ENCODE data around the gene KRT36.
A peak's percentile ranks its signal among the peaks of the same experiment; 100 is the strongest.

Gene KRT36

DNA sequence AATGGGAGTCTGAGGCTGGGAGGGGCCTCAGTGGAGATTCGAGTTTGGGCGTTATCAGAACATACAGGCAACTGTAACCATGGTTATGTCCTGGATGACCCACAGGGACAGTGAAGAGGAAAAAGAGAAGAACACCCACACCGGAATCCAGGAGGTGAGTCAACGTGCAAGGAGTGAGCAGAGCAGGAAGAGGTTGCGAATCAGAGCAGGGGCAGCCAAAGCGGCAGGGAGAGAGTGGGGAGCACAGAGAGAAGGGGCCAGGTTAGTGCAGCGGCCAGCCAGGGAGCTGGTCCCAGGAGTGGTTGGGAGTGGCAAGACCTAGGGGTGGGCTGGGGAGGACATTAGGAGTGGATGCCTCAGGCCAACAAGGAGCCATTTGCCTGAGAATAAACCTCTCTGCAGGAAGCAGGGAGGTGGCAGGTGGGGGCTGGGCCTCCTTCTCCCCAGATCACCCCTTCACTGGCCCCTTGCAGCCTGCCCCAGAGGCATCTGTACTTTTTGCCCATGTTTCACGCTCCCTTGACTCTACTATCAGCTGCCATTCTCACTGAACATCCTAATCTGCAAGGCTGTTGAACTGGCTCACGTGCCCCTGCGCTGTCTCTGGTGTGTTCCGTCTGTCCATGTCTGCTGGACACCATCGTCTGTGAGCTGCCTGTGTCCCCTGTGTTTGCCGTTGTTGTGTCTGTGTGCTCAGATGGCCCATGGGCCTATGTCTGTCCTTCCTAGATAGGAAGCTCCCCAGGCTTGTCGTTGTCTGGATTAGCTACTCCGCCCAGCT, 10.6 kb upstream of the KRT36 start:
- TF ChIP-seq, protein P1, sequence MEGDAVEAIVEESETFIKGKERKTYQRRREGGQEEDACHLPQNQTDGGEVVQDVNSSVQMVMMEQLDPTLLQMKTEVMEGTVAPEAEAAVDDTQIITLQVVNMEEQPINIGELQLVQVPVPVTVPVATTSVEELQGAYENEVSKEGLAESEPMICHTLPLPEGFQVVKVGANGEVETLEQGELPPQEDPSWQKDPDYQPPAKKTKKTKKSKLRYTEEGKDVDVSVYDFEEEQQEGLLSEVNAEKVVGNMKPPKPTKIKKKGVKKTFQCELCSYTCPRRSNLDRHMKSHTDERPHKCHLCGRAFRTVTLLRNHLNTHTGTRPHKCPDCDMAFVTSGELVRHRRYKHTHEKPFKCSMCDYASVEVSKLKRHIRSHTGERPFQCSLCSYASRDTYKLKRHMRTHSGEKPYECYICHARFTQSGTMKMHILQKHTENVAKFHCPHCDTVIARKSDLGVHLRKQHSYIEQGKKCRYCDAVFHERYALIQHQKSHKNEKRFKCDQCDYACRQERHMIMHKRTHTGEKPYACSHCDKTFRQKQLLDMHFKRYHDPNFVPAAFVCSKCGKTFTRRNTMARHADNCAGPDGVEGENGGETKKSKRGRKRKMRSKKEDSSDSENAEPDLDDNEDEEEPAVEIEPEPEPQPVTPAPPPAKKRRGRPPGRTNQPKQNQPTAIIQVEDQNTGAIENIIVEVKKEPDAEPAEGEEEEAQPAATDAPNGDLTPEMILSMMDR (IDR thresholded peaks at IDR 0.05; ENCODE audit: borderline replicate concordance, insufficient read depth, low read depth, low read length): no peak
- no peak overlapping the region for H3K4me3 ChIP-seq (ENCODE audit: low read depth, low read length)

DNA sequence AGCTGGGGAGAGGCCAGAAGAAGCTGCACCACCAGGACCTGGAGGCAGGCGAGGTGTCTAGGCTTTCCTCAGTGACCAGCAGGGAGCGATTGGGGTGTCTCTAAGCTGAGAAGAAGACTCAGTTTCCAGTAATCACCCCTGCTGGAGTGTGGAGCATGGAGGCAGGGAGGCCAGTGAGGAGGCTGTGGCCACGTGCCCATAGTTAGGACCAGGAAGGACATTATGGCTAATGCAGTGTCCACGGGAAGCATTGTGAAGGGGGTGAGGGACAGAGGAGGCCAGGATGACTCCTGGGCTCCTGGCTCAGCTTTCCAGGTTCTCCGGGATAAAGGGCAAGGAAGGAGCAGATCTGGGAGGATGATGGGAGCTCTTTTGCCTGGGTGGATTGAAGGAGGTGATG, 10.0 kb upstream of the KRT36 start:
- no peak overlapping the region for H3K4me3 ChIP-seq (ENCODE audit: low read depth, low read length)
- TF ChIP-seq, protein P1 (IDR thresholded peaks at IDR 0.05; ENCODE audit: borderline replicate concordance, insufficient read depth, low read depth, low read length): no peak

DNA sequence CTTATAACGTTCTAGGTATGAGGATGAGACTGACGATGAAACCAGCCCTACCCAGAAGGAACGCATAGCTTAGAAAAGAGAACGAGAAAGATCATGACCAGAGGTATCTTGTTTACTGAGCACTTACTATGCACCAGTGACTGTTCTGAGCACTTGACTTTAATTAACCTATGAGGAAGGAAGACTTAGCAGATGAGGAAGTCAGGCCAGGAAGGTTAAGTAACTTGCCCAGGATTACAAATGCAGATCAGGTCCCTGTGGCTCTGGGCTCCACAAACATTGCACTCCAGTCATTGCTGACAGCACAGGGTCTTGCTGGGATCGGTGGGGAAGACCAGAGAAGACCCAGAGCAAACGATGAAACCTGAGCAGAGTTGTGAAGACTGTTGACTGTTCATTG, 8.6 kb upstream of the KRT36 start:
- TF ChIP-seq, protein P1 (IDR thresholded peaks at IDR 0.05; ENCODE audit: borderline replicate concordance, insufficient read depth, low read depth, low read length): no peak
- H3K4me3 ChIP-seq (ENCODE audit: low read depth, low read length): no peak overlapping the region

DNA sequence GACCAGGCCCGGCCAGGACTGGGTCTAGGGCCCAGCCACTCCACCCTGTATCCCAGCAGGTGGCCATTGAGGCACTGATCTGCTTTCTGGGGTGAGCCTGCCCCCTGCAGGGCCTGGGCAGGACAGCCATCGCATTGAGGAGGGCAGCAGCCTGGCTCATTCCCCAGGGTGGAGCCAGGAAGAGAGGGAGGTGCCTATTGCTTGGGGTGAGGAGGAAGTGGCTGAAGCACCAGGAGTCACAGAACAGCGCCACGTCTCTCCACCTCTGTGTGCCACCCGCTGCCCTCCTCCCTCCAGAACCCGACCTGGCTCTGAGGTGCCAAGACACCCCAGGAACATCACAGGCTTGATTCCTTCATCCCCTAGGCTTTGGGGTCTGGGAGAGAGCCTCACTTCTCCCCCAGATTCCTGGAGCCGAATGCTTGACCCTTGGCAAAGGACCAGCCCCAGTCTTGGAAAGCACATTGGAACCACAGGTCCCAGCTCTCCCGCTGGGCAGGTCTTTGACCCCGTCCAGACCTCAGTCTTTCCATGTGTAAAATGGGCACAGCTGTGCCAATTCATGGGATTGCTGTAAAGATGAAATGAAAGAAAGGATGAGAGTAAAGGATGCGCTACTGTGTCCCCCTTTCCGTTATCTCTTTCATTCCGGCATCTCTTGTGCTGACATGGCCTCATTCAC, 7.2 kb upstream of the KRT36 start:
- H3K4me3 ChIP-seq (ENCODE audit: low read depth, low read length): no peak overlapping the region
- TF ChIP-seq, protein P1 (IDR thresholded peaks at IDR 0.05; ENCODE audit: borderline replicate concordance, insufficient read depth, low read depth, low read length): peak; percentile 74

DNA sequence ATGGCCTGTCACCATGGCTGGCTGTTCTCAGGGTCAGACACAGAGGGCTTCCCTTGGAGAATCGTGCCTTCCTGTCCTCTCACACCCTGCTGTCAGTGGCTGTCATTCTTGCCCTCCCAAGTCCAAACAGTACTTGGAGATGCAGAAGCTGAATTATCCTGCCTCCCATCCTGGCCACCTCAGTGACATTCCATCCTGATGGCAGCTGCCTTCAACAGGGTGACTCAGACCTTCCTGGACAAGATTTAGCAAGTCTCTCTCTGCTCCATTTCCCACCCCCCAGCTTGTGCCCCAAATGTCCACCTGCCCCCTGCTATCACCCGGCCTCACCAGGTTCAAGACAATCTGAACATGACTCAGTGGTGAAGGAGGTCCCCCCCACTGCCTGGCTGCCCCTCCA, 4.8 kb upstream of the KRT36 start:
- H3K4me3 ChIP-seq (ENCODE audit: low read depth, low read length): no peak overlapping the region
- TF ChIP-seq, protein P1 (IDR thresholded peaks at IDR 0.05; ENCODE audit: borderline replicate concordance, insufficient read depth, low read depth, low read length): no peak

DNA sequence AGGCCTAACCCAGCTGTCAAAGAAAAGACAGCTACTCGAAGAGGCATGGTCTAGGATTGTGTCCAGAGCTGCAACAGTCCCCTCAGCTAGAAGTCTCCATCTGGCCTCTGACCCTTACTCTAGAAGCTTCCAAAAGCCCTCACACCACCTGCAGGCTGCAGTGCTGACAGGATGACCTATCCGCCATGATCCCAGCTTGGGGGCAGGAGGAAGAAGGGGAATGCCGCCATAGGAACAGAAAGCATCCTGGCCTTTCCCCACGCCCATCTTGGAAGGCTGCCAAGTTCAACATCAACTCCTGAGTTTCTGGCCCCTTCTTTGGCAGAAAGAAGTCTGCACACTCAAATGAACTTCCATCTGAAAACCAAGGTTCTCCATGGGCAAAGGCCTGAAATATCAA, 3.1 kb upstream of the KRT36 start:
- TF ChIP-seq, protein P1 (IDR thresholded peaks at IDR 0.05; ENCODE audit: borderline replicate concordance, insufficient read depth, low read depth, low read length): no peak
- no peak overlapping the region for H3K4me3 ChIP-seq (ENCODE audit: low read depth, low read length)

DNA sequence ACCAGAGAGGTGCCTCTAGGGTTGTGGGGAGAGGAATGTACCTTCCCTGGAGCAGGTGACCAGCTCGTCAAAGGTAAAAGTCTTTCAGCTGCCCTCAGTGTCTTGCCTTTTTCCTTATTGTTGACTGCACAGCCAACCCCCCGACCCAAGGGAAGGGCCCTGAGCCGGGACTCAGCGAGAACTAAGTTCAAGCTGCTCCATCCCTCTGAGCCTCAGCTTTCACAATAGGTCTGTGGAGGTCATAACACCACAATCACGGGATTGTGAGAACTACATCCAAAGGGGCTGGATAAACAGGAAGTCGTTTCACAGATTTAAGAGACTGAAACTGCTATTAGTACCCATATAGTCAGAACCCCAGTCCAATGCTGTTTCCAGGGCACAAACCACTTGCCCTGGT, 2.6 kb upstream of the KRT36 start:
- H3K4me3 ChIP-seq (ENCODE audit: low read depth, low read length): no peak overlapping the region
- TF ChIP-seq, protein P1 (IDR thresholded peaks at IDR 0.05; ENCODE audit: borderline replicate concordance, insufficient read depth, low read depth, low read length): no peak
